ENCODE measurements around the gene RESP18. TPM values are rescaled to one million over a fixed set of nuclear protein-coding genes. Genes with fewer than 3 reads are reported as not detected.

The RESP18 gene
- total RNA-seq, 2 experiments from 2014 or later = not detected

GRCh38 chr2:219302412-219302968 is 30.1 kb downstream of the RESP18 start:
- Histone ChIP-seq H3K9me3 (ENCODE audit: low read length) (no peaks in the 10 kb centered on the region), H3K9me2 (ENCODE audit: insufficient read depth, low read length) (no peaks in the 10 kb centered on the region), H4K20me1 (ENCODE audit: insufficient read depth, low read length) (no peaks in the 10 kb centered on the region; the same call in 1 of the 2 replicates), H3K4me3 (ENCODE audit: low read depth, low read length, poor library complexity, severe bottlenecking) (no peak overlapping the region), H3K4me2 (ENCODE audit: low read length) (no peak overlapping the region), H3K27ac (ENCODE audit: low read depth, low read length, poor library complexity, severe bottlenecking) (no peak overlapping the region), H3K36me3 (ENCODE audit: insufficient read depth, low read length) (no peaks in the 10 kb centered on the region), H3K79me2 (ENCODE audit: insufficient read depth, low read depth, low read length) (no peaks in the 10 kb centered on the region), H2AFZ (ENCODE audit: low read length) (no peak overlapping the region), H3K4me1 (ENCODE audit: insufficient read depth, low read length, poor library complexity, severe bottlenecking) (no peaks in the 10 kb centered on the region)
- ChIA-PET POLR2A (no interaction called here), CTCF (ENCODE audit: unreplicated experiment) (no interaction called here)
- intact Hi-C loops (cut with micrococcal nuclease; ENCODE audit: unreplicated experiment) = no loop called here
- DNase-seq (ENCODE audit: low spot score) = no peak
- BruUV-seq (replicated peaks) = no TSS peak
- TF ChIP-seq EZH2phosphoT487 (IDR thresholded peaks at IDR 0.05; ENCODE audit: borderline replicate concordance, low read depth, low read length) (no peak), CTCF (conservative IDR thresholded peaks at IDR 0.05; ENCODE audit: low read length) (no peak)

DNA sequence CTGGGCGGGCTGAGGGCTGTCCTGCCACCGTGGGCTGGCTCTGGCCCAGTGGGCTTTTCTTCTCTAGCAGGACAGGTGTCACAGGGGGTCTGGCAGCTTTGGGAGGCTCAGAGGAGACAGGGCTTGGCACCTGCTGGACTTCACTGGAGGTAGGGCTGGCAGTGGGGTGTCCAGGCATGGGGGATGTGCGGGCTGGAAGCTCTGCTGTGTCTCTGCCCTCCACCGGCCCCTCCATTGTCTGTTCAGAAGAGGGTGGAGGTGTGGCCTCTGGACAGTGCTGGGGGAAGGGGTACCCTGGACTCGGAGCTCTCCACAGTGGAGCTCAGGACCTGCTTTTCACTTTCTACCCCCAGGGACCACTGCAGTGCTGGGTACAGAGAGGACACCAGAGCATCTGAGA is 32.5 kb downstream of the RESP18 start:
- TF ChIP-seq EZH2phosphoT487 (IDR thresholded peaks at IDR 0.05; ENCODE audit: borderline replicate concordance, low read depth, low read length) = no peak
- TF ChIP-seq CTCF (conservative IDR thresholded peaks at IDR 0.05; ENCODE audit: low read length) = no peak
- DNase-seq (ENCODE audit: low spot score) = no peak
- Histone ChIP-seq H4K20me1 (ENCODE audit: insufficient read depth, low read length) (no peaks in the 10 kb centered on the region), H3K9me2 (ENCODE audit: insufficient read depth, low read length) (no peaks in the 10 kb centered on the region), H3K27ac (ENCODE audit: low read depth, low read length, poor library complexity, severe bottlenecking) (no peak overlapping the region), H3K9me3 (ENCODE audit: low read length) (no peaks in the 10 kb centered on the region), H3K36me3 (ENCODE audit: insufficient read depth, low read length) (no peaks in the 10 kb centered on the region), H3K79me2 (ENCODE audit: insufficient read depth, low read depth, low read length) (no peaks in the 10 kb centered on the region), H3K4me2 (ENCODE audit: low read length) (no peak overlapping the region), H3K4me1 (ENCODE audit: insufficient read depth, low read length, poor library complexity, severe bottlenecking) (peaks cover 11% of the 10 kb centered on the region), H3K4me3 (ENCODE audit: low read depth, low read length, poor library complexity, severe bottlenecking) (no peak overlapping the region), H2AFZ (ENCODE audit: low read length) (no peak overlapping the region)
- intact Hi-C loops (cut with micrococcal nuclease; ENCODE audit: unreplicated experiment) = no loop called here
- ChIA-PET POLR2A (interaction anchor here (1.1 kb wide), 1 partner anchor 141 kb away, joined by 3 read pairs; no protein-coding TSS in a partner anchor), CTCF (ENCODE audit: unreplicated experiment) (no interaction called here)
- BruUV-seq (replicated peaks) = no TSS peak

GRCh38 chr2:219299372-219299760 is 33.2 kb downstream of the RESP18 start:
- Histone ChIP-seq H3K36me3 (ENCODE audit: insufficient read depth, low read length) (no peaks in the 10 kb centered on the region), H2AFZ (ENCODE audit: low read length) (no peak overlapping the region), H3K4me1 (ENCODE audit: insufficient read depth, low read length, poor library complexity, severe bottlenecking) (peaks cover 15% of the 10 kb centered on the region), H4K20me1 (ENCODE audit: insufficient read depth, low read length) (no peaks in the 10 kb centered on the region), H3K27ac (ENCODE audit: low read depth, low read length, poor library complexity, severe bottlenecking) (no peak overlapping the region), H3K4me3 (ENCODE audit: low read depth, low read length, poor library complexity, severe bottlenecking) (no peak overlapping the region), H3K4me2 (ENCODE audit: low read length) (no peak overlapping the region), H3K79me2 (ENCODE audit: insufficient read depth, low read depth, low read length) (no peaks in the 10 kb centered on the region), H3K9me3 (ENCODE audit: low read length) (no peaks in the 10 kb centered on the region), H3K9me2 (ENCODE audit: insufficient read depth, low read length) (no peaks in the 10 kb centered on the region)
- DNase-seq (ENCODE audit: low spot score) = no peak
- TF ChIP-seq CTCF (conservative IDR thresholded peaks at IDR 0.05; ENCODE audit: low read length) (no peak), EZH2phosphoT487 (IDR thresholded peaks at IDR 0.05; ENCODE audit: borderline replicate concordance, low read depth, low read length) (no peak)
- BruUV-seq (replicated peaks) = no TSS peak
- ChIA-PET CTCF (ENCODE audit: unreplicated experiment) (interaction anchor here (0.8 kb wide), 1 partner anchor 128 kb away, joined by 3 read pairs; no protein-coding TSS in a partner anchor), POLR2A (interaction anchor here (1.1 kb wide), 1 partner anchor 140 kb away, joined by 3 read pairs; no protein-coding TSS in a partner anchor)
- intact Hi-C loops (cut with micrococcal nuclease; ENCODE audit: unreplicated experiment) = no loop called here
